SJCRH30 (cell line): ENCODE measurements around the gene POLN. TPM values are rescaled to one million over a fixed set of nuclear protein-coding genes. Genes with fewer than 3 reads are reported as not detected.

Experiments used
- DNase-seq, 2 experiments: peaks; one replicate each; pipeline ENCODE4 v3.0.0-alpha.2; 2015 to 2020
- H3K27ac ChIP-seq: fragments of 250-450 bp; sonication (Bioruptor Pico); 2 replicates; pipeline ENCODE4 v1.5.1; 2020; ENCODE audit warnings: mild to moderate bottlenecking, moderate library complexity
- H3K27me3 ChIP-seq: fragments of 250-450 bp; sonication (Bioruptor Pico); 2 replicates; pipeline ENCODE4 v1.5.1; 2020; ENCODE audit warnings: mild to moderate bottlenecking, moderate library complexity
- H3K36me3 ChIP-seq: fragments of 250-450 bp; sonication (Bioruptor Pico); 2 replicates; pipeline ENCODE4 v1.5.1; 2020; ENCODE audit warnings: mild to moderate bottlenecking, moderate library complexity
- H3K4me1 ChIP-seq: fragments of 250-450 bp; sonication (Bioruptor Pico); 2 replicates; pipeline ENCODE4 v1.5.1; 2020; ENCODE audit warnings: mild to moderate bottlenecking, moderate library complexity
- H3K4me3 ChIP-seq: fragments of 250-450 bp; sonication (Bioruptor Pico); 2 replicates; pipeline ENCODE4 v1.5.1; 2020; ENCODE audit warnings: mild to moderate bottlenecking, moderate library complexity
- H3K9me3 ChIP-seq: fragments of 250-450 bp; sonication (Bioruptor Pico); replicated peaks from 2 replicates; pipeline ENCODE4 v1.5.1; 2020; ENCODE audit warnings: mild to moderate bottlenecking, moderate library complexity
- total RNA-seq: library from RNA; depleted of rRNA; stranded (reverse); fragments of >200 nt; shearing (Covaris generic); gene quantifications from 2 replicates; pipeline ENCODE4 v1.2.3, GENCODE V29; 2014

The POLN gene
- total RNA-seq, 1 experiment from 2014 or later: 1.4 TPM

- H3K4me1 ChIP-seq: no peaks in the 10 kb centered on the region
- peak overlapping the region; percentile 52 for H3K4me3 ChIP-seq
- DNase-seq: peak in 1 of 2 experiments; percentile 21
- H3K36me3 ChIP-seq: no peaks in the 10 kb centered on the region
- H3K27ac ChIP-seq: no peak overlapping the region
- no peaks in the 10 kb centered on the region for H3K9me3 ChIP-seq
- H3K27me3 ChIP-seq: peaks cover 5% of the 10 kb centered on the region; the same call in 1 of the 2 replicates
Measured at GRCh38 chr4:2058264-2059045, 183.5 kb downstream of the POLN start.

GRCh38 chr4:2057382-2058065 is 184.4 kb downstream of the POLN start:
- Histone ChIP-seq H3K27me3 (peaks cover 10% of the 10 kb centered on the region), H3K4me3 (no peak overlapping the region), H3K4me1 (no peaks in the 10 kb centered on the region), H3K27ac (no peak overlapping the region), H3K9me3 (no peaks in the 10 kb centered on the region), H3K36me3 (no peaks in the 10 kb centered on the region)
- DNase-seq: no peak

- no peak for DNase-seq
- H3K4me1 ChIP-seq: no peaks in the 10 kb centered on the region
- no peaks in the 10 kb centered on the region for H3K9me3 ChIP-seq
- no peaks in the 10 kb centered on the region for H3K36me3 ChIP-seq
- H3K4me3 ChIP-seq: no peak overlapping the region
- H3K27ac ChIP-seq: no peak overlapping the region
- H3K27me3 ChIP-seq: peaks cover 13% of the 10 kb centered on the region
Measured at GRCh38 chr4:2054217-2054616, 187.7 kb downstream of the POLN start.

- H3K27me3 ChIP-seq: peaks cover 8% of the 10 kb centered on the region
- no peak overlapping the region for H3K27ac ChIP-seq
- no peaks in the 10 kb centered on the region for H3K36me3 ChIP-seq
- no peaks in the 10 kb centered on the region for H3K9me3 ChIP-seq
- no peaks in the 10 kb centered on the region for H3K4me1 ChIP-seq
- H3K4me3 ChIP-seq: no peak overlapping the region
- no peak for DNase-seq
Measured at GRCh38 chr4:2051086-2051485, 190.8 kb downstream of the POLN start.

- Histone ChIP-seq H3K4me1 (no peaks in the 10 kb centered on the region), H3K27ac (no peak overlapping the region), H3K27me3 (peaks cover 8% of the 10 kb centered on the region), H3K36me3 (no peaks in the 10 kb centered on the region), H3K9me3 (no peaks in the 10 kb centered on the region), H3K4me3 (no peak overlapping the region)
- no peak for DNase-seq
Measured at GRCh38 chr4:2049811-2050210, 192.1 kb downstream of the POLN start.

DNA sequence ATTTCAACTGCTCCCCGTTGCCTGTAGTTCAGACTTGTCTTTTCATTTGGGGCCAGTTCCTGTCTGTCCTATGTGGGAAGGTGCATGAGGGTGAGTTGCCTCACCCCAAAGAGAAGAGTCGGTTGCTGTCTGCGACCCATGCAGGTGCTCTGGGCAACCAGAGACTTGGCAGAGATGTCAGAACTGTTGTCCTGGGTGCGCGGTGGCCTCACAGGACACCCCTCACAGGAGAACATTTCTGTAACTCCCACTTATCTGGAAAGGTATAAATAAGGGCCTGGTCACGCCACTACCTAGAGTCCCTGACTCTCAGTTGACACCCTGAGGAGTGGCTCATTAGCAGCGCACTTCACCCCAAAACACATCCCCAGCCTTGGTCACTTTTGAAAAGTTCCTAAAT is 192.5 kb downstream of the POLN start:
- no peak overlapping the region for H3K27ac ChIP-seq
- DNase-seq: no peak
- H3K9me3 ChIP-seq: no peaks in the 10 kb centered on the region; the same call in 1 of the 2 replicates
- no peaks in the 10 kb centered on the region for H3K36me3 ChIP-seq
- no peaks in the 10 kb centered on the region for H3K4me1 ChIP-seq
- H3K27me3 ChIP-seq: peaks cover 8% of the 10 kb centered on the region
- no peak overlapping the region for H3K4me3 ChIP-seq

DNA sequence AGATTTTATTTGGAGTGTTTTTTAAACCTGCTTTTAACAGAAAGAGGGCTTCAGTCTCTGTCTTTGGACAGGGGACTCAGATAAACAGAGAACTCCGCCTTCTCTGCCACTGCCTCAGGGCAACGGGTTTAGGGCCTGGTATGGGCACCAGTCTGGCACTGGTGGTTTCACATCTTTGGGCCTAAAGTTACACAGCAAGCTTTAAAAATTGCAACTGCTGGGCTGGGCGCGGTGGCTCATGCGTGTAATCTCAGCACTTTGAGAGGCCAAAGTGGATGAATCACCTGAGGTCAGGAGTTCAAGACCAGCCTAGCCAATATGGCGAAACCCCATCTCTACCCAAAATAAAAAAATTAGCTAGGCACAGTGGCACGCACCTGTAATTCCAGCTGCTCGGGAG is 193.1 kb downstream of the POLN start:
- H3K4me1 ChIP-seq: no peaks in the 10 kb centered on the region
- no peaks in the 10 kb centered on the region for H3K36me3 ChIP-seq
- peaks cover 8% of the 10 kb centered on the region for H3K27me3 ChIP-seq
- no peak overlapping the region for H3K27ac ChIP-seq
- H3K4me3 ChIP-seq: no peak overlapping the region
- no peak for DNase-seq
- no peaks in the 10 kb centered on the region; the same call in 1 of the 2 replicates for H3K9me3 ChIP-seq

GRCh38 chr4:2047781-2048581 is 193.9 kb downstream of the POLN start:
- no peak overlapping the region for H3K4me3 ChIP-seq
- DNase-seq: no peak
- H3K4me1 ChIP-seq: no peaks in the 10 kb centered on the region
- H3K27ac ChIP-seq: no peak overlapping the region
- H3K36me3 ChIP-seq: no peaks in the 10 kb centered on the region
- no peaks in the 10 kb centered on the region; the same call in 1 of the 2 replicates for H3K9me3 ChIP-seq
- H3K27me3 ChIP-seq: peaks cover 6% of the 10 kb centered on the region

- Histone ChIP-seq H3K27ac (no peak overlapping the region), H3K4me3 (no peak overlapping the region), H3K27me3 (peaks cover 3% of the 10 kb centered on the region), H3K4me1 (no peaks in the 10 kb centered on the region), H3K9me3 (no peaks in the 10 kb centered on the region; the same call in 1 of the 2 replicates), H3K36me3 (no peaks in the 10 kb centered on the region)
- no peak for DNase-seq
Measured at GRCh38 chr4:2047031-2047660, 194.8 kb downstream of the POLN start.

DNA sequence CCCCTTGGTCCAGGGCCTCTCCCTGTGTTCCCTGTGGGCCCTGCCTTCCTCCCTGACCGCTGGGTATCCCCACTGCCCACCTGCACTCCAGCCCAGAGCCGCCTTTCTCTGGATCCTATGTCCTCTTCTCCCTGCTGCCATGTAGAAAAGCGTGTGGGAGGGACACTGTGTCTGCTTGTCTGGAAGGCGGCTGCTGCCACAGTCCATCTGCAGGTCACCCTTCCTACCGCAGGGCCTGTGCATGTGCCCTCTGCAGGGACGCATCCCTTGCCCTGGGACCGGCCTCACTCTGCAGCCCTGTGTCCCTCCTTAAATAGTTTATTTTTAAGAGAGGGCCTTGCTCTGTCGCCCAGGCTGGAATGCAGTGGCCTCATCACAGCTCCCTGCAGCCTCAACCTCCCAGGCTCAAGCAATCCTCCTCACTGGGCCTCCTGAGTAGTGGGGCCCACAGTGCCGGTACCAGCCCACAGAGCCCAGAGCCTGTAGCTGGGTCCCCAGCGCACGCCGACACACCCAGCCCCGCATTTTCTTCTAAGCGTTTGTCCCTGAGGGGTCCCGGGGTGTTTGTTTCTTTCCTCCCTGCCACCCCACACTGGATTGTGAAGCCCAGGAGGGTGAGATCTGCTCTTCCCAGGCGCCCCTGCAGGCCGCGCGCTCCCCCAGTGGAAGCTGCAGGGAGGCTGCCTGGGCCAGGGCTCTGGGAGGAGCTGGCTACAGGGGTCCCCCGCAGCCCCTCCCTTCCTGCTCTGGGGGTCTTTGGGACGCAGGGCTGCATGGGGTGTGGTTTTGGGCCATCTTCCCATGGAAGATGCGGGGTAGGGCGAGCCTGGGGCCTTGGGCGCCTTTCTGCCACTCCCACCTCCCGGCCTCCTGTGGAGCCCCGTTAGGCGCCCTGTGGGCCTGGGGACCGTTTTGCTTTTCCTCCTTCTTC is 195.6 kb downstream of the POLN start:
- no peaks in the 10 kb centered on the region for H3K36me3 ChIP-seq
- H3K9me3 ChIP-seq: no peaks in the 10 kb centered on the region; the same call in 1 of the 2 replicates
- peaks cover 3% of the 10 kb centered on the region for H3K27me3 ChIP-seq
- H3K4me3 ChIP-seq: no peak overlapping the region
- H3K4me1 ChIP-seq: no peaks in the 10 kb centered on the region
- no peak overlapping the region for H3K27ac ChIP-seq
- no peak for DNase-seq

- H3K27me3 ChIP-seq: no peaks in the 10 kb centered on the region; the same call in none of the 2 replicates
- H3K36me3 ChIP-seq: no peaks in the 10 kb centered on the region
- H3K27ac ChIP-seq: no peak overlapping the region
- no peaks in the 10 kb centered on the region; the same call in 1 of the 2 replicates for H3K9me3 ChIP-seq
- DNase-seq: no peak
- H3K4me1 ChIP-seq: no peaks in the 10 kb centered on the region
- H3K4me3 ChIP-seq: no peak overlapping the region
Measured at GRCh38 chr4:2045518-2045951, 196.4 kb downstream of the POLN start.

DNA sequence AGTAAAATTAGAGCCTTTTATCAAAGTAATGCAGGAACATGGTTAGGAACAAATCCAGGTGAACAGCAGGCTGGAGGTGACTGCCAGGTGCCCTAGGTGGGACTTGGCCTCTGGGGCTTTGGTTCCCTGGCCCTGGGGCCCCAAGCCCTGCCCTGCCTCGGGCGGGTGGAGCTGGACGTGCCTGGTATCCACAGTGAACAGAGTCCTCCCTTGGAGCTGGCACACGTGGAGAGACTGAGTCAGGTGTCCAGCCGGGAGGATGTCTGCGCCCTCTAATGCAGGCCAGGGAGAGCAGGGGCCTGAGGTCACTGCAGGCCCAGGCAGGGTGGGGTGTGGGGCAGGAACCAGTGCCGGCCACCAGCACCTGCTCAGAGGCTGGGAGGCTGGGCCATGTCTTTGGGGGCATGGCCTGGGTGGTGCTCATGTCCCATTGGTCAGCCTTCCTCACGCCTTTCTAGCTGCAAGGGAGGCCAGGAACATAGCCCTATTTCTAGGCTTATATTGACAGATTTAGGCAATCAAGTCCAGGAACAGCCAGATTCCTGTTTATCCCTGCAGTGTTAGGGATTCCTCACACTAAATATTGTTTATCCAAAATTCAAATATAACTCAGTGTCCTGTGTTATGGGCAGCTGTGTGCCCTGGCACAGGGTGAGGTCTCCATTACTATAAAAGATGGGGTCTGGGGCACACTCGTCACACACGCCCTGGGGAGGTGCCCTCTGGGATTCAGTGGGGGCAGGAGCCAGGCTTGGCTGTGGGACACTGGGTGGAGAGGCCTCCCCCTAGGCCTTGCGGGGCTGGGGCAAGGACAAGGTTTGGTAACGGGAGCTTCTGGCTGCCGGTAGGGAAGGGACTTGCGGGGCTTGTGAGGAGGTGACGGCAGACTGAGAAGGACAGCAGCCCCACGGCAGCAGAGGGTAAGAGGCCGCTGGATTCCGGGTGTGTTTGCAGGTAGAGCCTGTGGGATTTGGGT is 197.1 kb downstream of the POLN start:
- no peaks in the 10 kb centered on the region for H3K4me1 ChIP-seq
- H3K27me3 ChIP-seq: no peaks in the 10 kb centered on the region; the same call in 1 of the 2 replicates
- no peak overlapping the region for H3K4me3 ChIP-seq
- no peak for DNase-seq
- no peaks in the 10 kb centered on the region for H3K36me3 ChIP-seq
- H3K9me3 ChIP-seq: no peaks in the 10 kb centered on the region; the same call in 1 of the 2 replicates
- no peak overlapping the region for H3K27ac ChIP-seq

DNA sequence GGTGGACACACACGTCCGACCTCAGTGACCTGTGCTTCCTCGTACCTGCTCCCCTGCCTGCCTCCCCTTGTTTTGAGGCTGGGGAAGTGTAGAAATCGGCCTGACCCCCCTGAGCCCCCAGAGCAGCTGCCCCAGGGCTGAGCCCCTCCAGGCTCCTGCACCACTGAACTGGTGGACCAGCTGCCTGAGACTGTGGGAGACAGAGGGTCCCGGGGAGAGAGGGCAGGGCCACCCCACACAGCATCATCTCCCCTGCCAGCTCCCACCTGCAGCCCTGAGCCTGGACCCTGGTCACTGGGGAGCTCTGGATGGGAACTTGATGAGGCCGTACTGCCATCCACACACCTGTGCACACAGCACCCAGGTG is 197.8 kb downstream of the POLN start:
- Histone ChIP-seq H3K9me3 (no peaks in the 10 kb centered on the region; the same call in 1 of the 2 replicates), H3K27ac (no peak overlapping the region), H3K36me3 (no peaks in the 10 kb centered on the region), H3K27me3 (no peaks in the 10 kb centered on the region), H3K4me3 (no peak overlapping the region), H3K4me1 (no peaks in the 10 kb centered on the region)
- no peak for DNase-seq
